ENCODE data around the gene EFHD2.
"Not testable (repeated sequence)": the region's sequence is repeated elsewhere in the genome, so short reads cannot be mapped to it uniquely, and the experiment has no call there.

The EFHD2 gene

GRCh38 chr1:15452866-15453571 is 43.3 kb downstream of the EFHD2 start:
- TF ChIP-seq CTCF (IDR thresholded peaks at IDR 0.05; ENCODE audit: low read depth, low read length, missing control alignments): no peak
- no peak overlapping the region for H3K4me3 ChIP-seq (ENCODE audit: low read depth, low read length)

DNA sequence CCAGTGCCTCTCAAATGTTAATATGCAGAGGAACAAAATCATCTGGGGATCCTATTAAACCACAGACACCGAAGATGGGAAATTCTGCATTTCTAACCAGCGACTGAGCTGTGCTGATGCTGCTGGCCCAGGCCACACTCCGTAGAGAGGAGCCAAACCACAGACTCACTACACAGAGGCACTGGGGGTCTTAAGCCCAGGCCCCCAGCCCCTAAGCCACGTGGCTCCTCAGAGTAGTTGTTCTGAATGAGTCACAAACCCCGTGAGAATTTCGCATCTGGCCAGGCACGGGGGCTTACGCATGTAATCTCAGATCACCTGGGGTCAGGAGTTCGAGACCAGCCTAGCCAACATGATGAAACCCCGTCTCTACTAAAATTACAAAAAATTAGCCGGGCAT is 44.0 kb downstream of the EFHD2 start:
- H3K4me3 ChIP-seq (ENCODE audit: low read depth, low read length): no peak overlapping the region
- DNase-seq (ENCODE audit: low read depth): no peak
- no peak for TF ChIP-seq CTCF (IDR thresholded peaks at IDR 0.05; ENCODE audit: low read depth, low read length, missing control alignments)

More at GRCh38 chr1:15452866-15453571, 43.3 kb downstream of the EFHD2 start:
- no peak for DNase-seq (ENCODE audit: low read depth)

GRCh38 chr1:15454256-15454655 is 44.6 kb downstream of the EFHD2 start:
- H3K4me3 ChIP-seq (ENCODE audit: low read depth, low read length): no peak overlapping the region
- DNase-seq (ENCODE audit: low read depth): no peak
- TF ChIP-seq CTCF (IDR thresholded peaks at IDR 0.05; ENCODE audit: low read depth, low read length, missing control alignments): no peak

GRCh38 chr1:15455522-15455921 is 45.8 kb downstream of the EFHD2 start:
- DNase-seq (ENCODE audit: low read depth): peak; percentile 19
- TF ChIP-seq CTCF (IDR thresholded peaks at IDR 0.05; ENCODE audit: low read depth, low read length, missing control alignments): no peak
- H3K4me3 ChIP-seq (ENCODE audit: low read depth, low read length): no peak overlapping the region

DNA sequence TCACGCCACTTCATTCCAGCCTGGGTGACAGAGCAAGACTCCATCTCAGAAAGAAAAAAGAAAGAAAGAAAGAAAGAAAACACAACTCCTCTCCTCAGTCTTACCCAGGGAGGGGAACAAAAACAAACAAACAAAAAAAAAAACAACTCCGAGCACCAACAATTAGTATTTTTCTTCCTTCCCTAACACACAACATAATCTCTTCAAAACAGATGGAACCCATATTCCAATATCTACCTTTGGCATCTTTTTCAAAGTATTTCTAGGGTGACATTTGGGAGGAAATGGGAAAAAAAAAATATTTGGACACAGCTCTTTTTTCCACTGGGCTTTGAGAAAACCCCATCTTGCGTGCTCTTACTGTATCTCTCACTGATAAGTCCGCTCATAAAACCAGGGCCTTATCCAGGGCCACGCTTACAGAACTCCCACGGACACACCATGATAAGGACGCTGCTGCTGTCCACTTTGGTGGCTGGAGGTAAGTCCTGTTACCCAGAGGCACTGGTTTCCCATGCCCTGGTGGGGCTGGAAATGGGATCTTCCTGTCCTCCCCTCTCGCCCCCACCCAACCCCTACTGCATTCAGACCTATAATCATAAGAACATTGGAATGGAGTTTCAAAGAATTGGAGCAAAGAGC is 46.7 kb downstream of the EFHD2 start, which contains the start of gene CELA2A:
Gene CELA2A (plus strand): TSS at position 420 of the 642 bp plus-strand sequence. CDS start 22 bp downstream, at position 442.
- no peak for DNase-seq (ENCODE audit: low read depth)
- no peak within 1 kb of the TSS for H3K4me3 ChIP-seq (ENCODE audit: low read depth, low read length)
- no peak for TF ChIP-seq CTCF (IDR thresholded peaks at IDR 0.05; ENCODE audit: low read depth, low read length, missing control alignments)

GRCh38 chr1:15457585-15457984 is 47.9 kb downstream of the EFHD2 start:
- no peak for DNase-seq (ENCODE audit: low read depth)
- TF ChIP-seq CTCF (IDR thresholded peaks at IDR 0.05; ENCODE audit: low read depth, low read length, missing control alignments): no peak
- H3K4me3 ChIP-seq (ENCODE audit: low read depth, low read length): no peak overlapping the region

GRCh38 chr1:15458388-15458787 is 48.7 kb downstream of the EFHD2 start:
- not testable (repeated sequence) for H3K4me3 ChIP-seq (ENCODE audit: low read depth, low read length); DNase-seq (ENCODE audit: low read depth)

Data from GM12864 (cell line).